Measurements from ENCODE around the gene KRTAP5-11. TPM values are rescaled to one million over a fixed set of nuclear protein-coding genes. Genes with fewer than 3 reads are reported as not detected.
"Not testable (repeated sequence)": the region's sequence is repeated elsewhere in the genome, so short reads cannot be mapped to it uniquely, and the experiment has no call there.

Gene KRTAP5-11
- polyA plus RNA-seq, 2 of the 4 experiments (the other 2 are of a cell fraction) = not detected

DNA sequence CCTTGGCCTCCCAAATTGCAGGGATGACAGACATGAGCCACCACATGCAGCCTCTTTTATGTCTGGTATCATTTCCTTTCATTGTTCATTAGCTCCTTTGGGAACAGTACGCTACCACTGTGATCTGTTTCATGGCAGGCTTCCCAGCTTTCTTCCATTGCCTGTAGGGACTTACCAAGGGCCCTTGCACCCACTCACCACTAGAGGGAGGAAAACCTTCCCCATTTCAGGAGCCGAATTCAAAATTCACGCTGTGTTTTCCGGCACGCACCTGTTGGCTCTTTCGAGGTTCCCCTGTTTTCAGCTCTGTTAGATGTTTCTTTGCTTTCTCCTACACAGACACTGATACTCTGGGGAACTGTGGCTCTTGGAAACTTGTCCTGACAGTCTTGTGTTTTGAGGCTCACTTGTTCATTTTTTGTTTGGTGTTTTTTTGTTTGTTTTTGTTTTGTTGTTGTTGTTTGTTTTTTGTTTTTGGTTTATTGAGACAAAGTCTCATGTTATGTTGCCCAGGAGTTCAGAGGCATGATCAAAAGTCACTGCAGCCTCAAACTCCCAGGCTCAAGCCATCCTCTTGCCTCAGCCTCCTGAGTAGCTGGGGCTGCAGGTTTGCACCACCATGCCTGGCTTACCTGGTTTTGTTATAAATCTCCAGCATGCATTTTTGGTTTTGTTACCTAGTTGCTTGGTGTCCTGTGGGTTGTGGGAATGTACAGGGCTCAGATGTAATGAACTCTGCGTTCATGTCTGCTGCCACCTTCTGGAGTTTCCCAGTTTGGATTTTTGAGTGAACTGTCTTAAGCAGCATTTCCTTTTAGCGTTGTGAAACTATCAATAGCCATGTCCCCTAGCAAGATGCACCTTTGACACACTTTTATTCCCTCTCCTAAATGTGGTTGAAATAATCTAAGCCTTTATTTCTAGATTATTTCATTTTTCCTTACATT lies 2.3 kb downstream of the KRTAP5-11 start:
- DNase-seq (ENCODE audit: low read depth in 1 of 2, low spot score in 1 of 2) (peak; percentile 65 to 69), ATAC-seq (peak; percentile 84 to 94), FAIRE-seq (peak; percentile 28)
- no peak overlapping the region for H3K4me3 ChIP-seq
- no peak overlapping the region for H3K27ac ChIP-seq
- ChIA-PET POLR2A (no interaction called here), CTCF (interaction anchor here (0.6 to 2.5 kb wide), 17 partner anchors 9 to 1665 kb away, joined by 3 to 12 read pairs (median 4); partner anchors contain the start of genes KRTAP5-10 and KRTAP5-9)
- no peaks in the 10 kb centered on the region for H3K9me3 ChIP-seq
- H3K4me2 ChIP-seq = peak overlapping the region; percentile 63
- WGBS (ENCODE audit: missing lambda C conversion rate) = 7% methylated on average over 8 of the region's 8 CpGs
- H3K4me1 ChIP-seq = 0 out of 3 replicates have a peak, but pooled peaks cover 2% of the 10 kb centered on the region
- TF ChIP-seq, protein P1, sequence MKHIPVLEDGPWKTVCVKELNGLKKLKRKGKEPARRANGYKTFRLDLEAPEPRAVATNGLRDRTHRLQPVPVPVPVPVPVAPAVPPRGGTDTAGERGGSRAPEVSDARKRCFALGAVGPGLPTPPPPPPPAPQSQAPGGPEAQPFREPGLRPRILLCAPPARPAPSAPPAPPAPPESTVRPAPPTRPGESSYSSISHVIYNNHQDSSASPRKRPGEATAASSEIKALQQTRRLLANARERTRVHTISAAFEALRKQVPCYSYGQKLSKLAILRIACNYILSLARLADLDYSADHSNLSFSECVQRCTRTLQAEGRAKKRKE (CRISPR knock-in tag; IDR thresholded peaks at IDR 0.05; ENCODE audit: low read depth) = no peak
- TF ChIP-seq, protein P2, sequence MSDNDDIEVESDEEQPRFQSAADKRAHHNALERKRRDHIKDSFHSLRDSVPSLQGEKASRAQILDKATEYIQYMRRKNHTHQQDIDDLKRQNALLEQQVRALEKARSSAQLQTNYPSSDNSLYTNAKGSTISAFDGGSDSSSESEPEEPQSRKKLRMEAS (IDR thresholded peaks at IDR 0.05) = peak; percentile 55
- TF ChIP-seq, protein P3, sequence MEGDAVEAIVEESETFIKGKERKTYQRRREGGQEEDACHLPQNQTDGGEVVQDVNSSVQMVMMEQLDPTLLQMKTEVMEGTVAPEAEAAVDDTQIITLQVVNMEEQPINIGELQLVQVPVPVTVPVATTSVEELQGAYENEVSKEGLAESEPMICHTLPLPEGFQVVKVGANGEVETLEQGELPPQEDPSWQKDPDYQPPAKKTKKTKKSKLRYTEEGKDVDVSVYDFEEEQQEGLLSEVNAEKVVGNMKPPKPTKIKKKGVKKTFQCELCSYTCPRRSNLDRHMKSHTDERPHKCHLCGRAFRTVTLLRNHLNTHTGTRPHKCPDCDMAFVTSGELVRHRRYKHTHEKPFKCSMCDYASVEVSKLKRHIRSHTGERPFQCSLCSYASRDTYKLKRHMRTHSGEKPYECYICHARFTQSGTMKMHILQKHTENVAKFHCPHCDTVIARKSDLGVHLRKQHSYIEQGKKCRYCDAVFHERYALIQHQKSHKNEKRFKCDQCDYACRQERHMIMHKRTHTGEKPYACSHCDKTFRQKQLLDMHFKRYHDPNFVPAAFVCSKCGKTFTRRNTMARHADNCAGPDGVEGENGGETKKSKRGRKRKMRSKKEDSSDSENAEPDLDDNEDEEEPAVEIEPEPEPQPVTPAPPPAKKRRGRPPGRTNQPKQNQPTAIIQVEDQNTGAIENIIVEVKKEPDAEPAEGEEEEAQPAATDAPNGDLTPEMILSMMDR (IDR thresholded peaks at IDR 0.05) = peak; percentile 72
- TF ChIP-seq CHD4 (IDR thresholded peaks at IDR 0.05; ENCODE audit: borderline replicate concordance) (no peak), NR3C1 (IDR thresholded peaks at IDR 0.05) (no peak), CBX2 (IDR thresholded peaks at IDR 0.05; ENCODE audit: borderline replicate concordance, low read depth) (no peak), RAD21 (conservative IDR thresholded peaks at IDR 0.05 in 1 of 2, IDR thresholded peaks at IDR 0.05 in 1 of 2) (peak in 1 of 2 experiments; percentile 32; a peak in 1 of 5 replicates), NFE2L2 (conservative IDR thresholded peaks at IDR 0.05; ENCODE audit: low read length) (no peak), SMC3 (IDR thresholded peaks at IDR 0.05) (0 out of 3 replicates have a peak, but pooled peaks have one; percentile 25)
- TF ChIP-seq, protein P4, sequence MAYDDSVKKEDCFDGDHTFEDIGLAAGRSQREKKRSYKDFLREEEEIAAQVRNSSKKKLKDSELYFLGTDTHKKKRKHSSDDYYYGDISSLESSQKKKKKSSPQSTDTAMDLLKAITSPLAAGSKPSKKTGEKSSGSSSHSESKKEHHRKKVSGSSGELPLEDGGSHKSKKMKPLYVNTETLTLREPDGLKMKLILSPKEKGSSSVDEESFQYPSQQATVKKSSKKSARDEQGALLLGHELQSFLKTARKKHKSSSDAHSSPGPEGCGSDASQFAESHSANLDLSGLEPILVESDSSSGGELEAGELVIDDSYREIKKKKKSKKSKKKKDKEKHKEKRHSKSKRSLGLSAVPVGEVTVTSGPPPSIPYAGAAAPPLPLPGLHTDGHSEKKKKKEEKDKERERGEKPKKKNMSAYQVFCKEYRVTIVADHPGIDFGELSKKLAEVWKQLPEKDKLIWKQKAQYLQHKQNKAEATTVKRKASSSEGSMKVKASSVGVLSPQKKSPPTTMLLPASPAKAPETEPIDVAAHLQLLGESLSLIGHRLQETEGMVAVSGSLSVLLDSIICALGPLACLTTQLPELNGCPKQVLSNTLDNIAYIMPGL (CRISPR knock-in tag; IDR thresholded peaks at IDR 0.05; ENCODE audit: borderline replicate concordance) = no peak
- TF ChIP-seq, protein P5, sequence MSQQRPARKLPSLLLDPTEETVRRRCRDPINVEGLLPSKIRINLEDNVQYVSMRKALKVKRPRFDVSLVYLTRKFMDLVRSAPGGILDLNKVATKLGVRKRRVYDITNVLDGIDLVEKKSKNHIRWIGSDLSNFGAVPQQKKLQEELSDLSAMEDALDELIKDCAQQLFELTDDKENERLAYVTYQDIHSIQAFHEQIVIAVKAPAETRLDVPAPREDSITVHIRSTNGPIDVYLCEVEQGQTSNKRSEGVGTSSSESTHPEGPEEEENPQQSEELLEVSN (IDR thresholded peaks at IDR 0.05; ENCODE audit: borderline replicate concordance, low read depth) = peak; percentile 54; the same call in 1 of the 2 replicates

DNA sequence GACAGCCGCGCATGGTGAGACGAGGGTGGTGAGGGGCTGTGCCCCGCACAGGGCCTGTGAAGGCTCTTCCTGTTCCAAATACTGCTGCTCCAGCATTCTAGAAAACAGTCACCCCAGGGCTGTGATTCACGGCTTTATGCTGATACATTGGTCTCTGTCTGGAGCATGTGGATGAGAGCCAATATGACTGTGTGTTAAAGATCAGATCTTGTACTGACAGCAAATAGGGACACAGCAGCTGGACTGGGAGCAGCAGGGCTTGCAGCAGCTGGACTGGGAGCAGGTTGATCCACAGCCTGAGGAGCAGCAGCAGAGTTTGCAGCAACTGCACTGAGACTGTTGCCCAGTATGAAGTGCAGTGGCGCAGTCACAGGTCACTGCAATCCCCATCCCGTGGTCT lies 3.2 kb downstream of the KRTAP5-11 start:
- H3K9me3 ChIP-seq; H3K4me3 ChIP-seq; FAIRE-seq; H3K27ac ChIP-seq; DNase-seq (ENCODE audit: low read depth in 1 of 2, low spot score in 1 of 2); H3K4me2 ChIP-seq; POLR2A ChIA-PET; H3K4me1 ChIP-seq: not testable (repeated sequence)
- WGBS (ENCODE audit: missing lambda C conversion rate) = 38% methylated on average over 7 of the region's 7 CpGs
- CTCF ChIA-PET = interaction anchor here (1.0 to 2.2 kb wide), 13 partner anchors 10 to 1107 kb away, joined by 3 to 12 read pairs (median 4); partner anchors contain the start of genes KRTAP5-10 and KRTAP5-9
- peak; percentile 15 to 24; a peak in 2 of 6 replicates for ATAC-seq

DNA sequence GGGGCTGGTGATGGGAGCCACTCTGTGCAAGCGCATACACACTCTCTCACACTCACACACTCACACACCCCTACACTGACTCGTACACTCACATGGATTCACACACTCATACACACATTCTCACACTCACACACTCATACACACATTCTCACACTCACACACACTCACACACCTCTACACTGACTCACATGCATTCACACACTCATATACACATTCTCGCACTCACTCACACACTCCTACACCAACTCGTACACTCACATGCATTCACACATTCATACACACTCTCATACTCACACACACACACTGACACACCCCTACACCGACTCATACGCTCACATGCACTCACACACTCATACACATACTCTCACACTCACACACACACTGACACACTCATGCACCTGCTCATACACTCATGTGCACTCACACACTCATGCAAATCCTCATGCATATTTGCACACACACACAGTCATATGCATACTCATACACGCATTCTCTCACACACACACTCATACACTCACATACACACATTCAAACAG lies 5.1 kb downstream of the KRTAP5-11 start:
- no peak for DNase-seq (ENCODE audit: low read depth in 1 of 2, low spot score in 1 of 2)
- Histone ChIP-seq H3K4me2 (no peak overlapping the region), H3K27ac (no peak overlapping the region), H3K9me3 (no peaks in the 10 kb centered on the region), H3K4me1 (0 out of 3 replicates have a peak, but pooled peaks cover 2% of the 10 kb centered on the region), H3K4me3 (no peak overlapping the region)
- WGBS (ENCODE audit: missing lambda C conversion rate) = 42% methylated on average over 7 of the region's 7 CpGs
- FAIRE-seq = no peak
- ChIA-PET POLR2A (no interaction called here), CTCF (no interaction called here)
- ATAC-seq = no peak
- TF ChIP-seq BHLHE40 (IDR thresholded peaks at IDR 0.05; ENCODE audit: low read depth, low read length) (no peak), HOXB5 (CRISPR knock-in tag; IDR thresholded peaks at IDR 0.05) (no peak), FOSB (CRISPR knock-in tag; IDR thresholded peaks at IDR 0.05) (no peak), ESRRA (IDR thresholded peaks at IDR 0.05; ENCODE audit: borderline replicate concordance, low read length) (no peak), MYC (IDR thresholded peaks at IDR 0.05; ENCODE audit: borderline replicate concordance, low read length) (no peak), CEBPB (IDR thresholded peaks at IDR 0.05) (no peak), EP300 (IDR thresholded peaks at IDR 0.05) (no peak), RCOR1 (IDR thresholded peaks at IDR 0.05; ENCODE audit: low read depth, low read length) (no peak), RNF2 (IDR thresholded peaks at IDR 0.05; ENCODE audit: borderline replicate concordance, low read depth) (no peak), RARB (CRISPR knock-in tag; IDR thresholded peaks at IDR 0.05) (no peak), CHD2 (IDR thresholded peaks at IDR 0.05; ENCODE audit: low read length, partially characterized antibody) (no peak)
- TF ChIP-seq, protein P1 (CRISPR knock-in tag; IDR thresholded peaks at IDR 0.05; ENCODE audit: low read depth) = no peak
- TF ChIP-seq, protein P6, sequence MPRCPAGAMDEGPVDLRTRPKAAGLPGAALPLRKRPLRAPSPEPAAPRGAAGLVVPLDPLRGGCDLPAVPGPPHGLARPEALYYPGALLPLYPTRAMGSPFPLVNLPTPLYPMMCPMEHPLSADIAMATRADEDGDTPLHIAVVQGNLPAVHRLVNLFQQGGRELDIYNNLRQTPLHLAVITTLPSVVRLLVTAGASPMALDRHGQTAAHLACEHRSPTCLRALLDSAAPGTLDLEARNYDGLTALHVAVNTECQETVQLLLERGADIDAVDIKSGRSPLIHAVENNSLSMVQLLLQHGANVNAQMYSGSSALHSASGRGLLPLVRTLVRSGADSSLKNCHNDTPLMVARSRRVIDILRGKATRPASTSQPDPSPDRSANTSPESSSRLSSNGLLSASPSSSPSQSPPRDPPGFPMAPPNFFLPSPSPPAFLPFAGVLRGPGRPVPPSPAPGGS (IDR thresholded peaks at IDR 0.05) = no peak

All from A549 (cell line).